Stimulated activated CD4-positive, alpha-beta T cell treated with anti-CD3 and anti-CD28 coated beads, Interleukin-4, amount 100 ng/mL, for 48 hours (primary cell): Measurements from ENCODE around the gene UPK2.
A peak's percentile ranks its signal among the peaks of the same experiment; 100 is the strongest.
"Not testable (repeated sequence)": the region's sequence is repeated elsewhere in the genome, so short reads cannot be mapped to it uniquely, and the experiment has no call there.

ENCODE experiments used
- DNase-seq, 2 donors: peaks; one replicate each; pipeline ENCODE4 v3.0.0-alpha.2; 2020; ENCODE audit warnings: low read depth in 2 of 2

UPK2 gene

GRCh38 chr11:118984825-118985224, 28.7 kb downstream of the UPK2 start:
- no peak for DNase-seq

- DNase-seq, result no peak
Observed at GRCh38 chr11:118988280-118988679, 32.2 kb downstream of the UPK2 start.

- not testable (repeated sequence) for DNase-seq
Observed at GRCh38 chr11:118991486-118992038, 35.5 kb downstream of the UPK2 start.

GRCh38 chr11:118996926-118997626, 41.0 kb downstream of the UPK2 start:
- DNase-seq, result peak; percentile 18 to 37

- DNase-seq, result peak; percentile 94 to 96
Observed at GRCh38 chr11:118997627-118998387, 41.7 kb downstream of the UPK2 start, which contains the start of gene CENATAC. Gene CENATAC (plus strand): TSS chr11:118998138. CDS start chr11:118998198, 60 bp downstream.

- no peak for DNase-seq
Observed at GRCh38 chr11:118998388-118998717, 42.3 kb downstream of the UPK2 start.

- no peak for DNase-seq
Observed at GRCh38 chr11:118998822-118999221, 42.7 kb downstream of the UPK2 start.

- no peak for DNase-seq
Observed at GRCh38 chr11:119000906-119001305, 44.8 kb downstream of the UPK2 start.

GRCh38 chr11:119006656-119007055, 50.6 kb downstream of the UPK2 start:
- DNase-seq, result no peak
